C4-2B (cell line): ENCODE measurements around the gene TNPO1.

Source experiments
- H3K27ac ChIP-seq: fragments of 450-650 bp; 2 replicates; pipeline ENCODE4 v1.5.1; 2017
- ZFX ChIP-seq: fragments of 450-650 bp; IDR thresholded peaks from 2 replicates; pipeline ENCODE4 v1.6.1; 2017
- TF ChIP-seq, protein P1 (sequence below): fragments of 450-650 bp; conservative IDR thresholded peaks from 2 replicates; pipeline ENCODE4 v1.5.1; 2017; ENCODE audit warnings: mild to moderate bottlenecking

The TNPO1 gene

DNA sequence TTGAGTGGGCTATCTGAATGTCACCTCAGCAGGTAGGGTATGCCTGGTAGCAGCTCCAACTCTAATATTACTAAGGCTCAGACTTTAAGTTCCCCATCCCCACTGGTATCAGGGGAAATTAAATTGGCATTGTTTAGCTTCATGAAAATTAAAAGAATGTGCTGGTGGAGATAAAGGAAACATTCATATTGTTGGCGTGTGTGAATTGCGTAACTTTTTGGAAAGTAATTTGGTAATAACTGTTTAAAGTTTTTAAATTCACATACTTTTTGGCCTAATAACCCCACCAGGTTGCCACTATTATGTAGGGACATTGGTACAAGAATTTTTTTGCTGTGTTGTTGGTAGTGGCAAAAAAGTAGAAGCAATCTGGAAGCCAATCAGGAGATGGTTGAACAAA lies 29.4 kb downstream of the TNPO1 start:
- no peak overlapping the region for H3K27ac ChIP-seq
- TF ChIP-seq, protein P1, sequence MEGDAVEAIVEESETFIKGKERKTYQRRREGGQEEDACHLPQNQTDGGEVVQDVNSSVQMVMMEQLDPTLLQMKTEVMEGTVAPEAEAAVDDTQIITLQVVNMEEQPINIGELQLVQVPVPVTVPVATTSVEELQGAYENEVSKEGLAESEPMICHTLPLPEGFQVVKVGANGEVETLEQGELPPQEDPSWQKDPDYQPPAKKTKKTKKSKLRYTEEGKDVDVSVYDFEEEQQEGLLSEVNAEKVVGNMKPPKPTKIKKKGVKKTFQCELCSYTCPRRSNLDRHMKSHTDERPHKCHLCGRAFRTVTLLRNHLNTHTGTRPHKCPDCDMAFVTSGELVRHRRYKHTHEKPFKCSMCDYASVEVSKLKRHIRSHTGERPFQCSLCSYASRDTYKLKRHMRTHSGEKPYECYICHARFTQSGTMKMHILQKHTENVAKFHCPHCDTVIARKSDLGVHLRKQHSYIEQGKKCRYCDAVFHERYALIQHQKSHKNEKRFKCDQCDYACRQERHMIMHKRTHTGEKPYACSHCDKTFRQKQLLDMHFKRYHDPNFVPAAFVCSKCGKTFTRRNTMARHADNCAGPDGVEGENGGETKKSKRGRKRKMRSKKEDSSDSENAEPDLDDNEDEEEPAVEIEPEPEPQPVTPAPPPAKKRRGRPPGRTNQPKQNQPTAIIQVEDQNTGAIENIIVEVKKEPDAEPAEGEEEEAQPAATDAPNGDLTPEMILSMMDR = no peak
- no peak for TF ChIP-seq ZFX

DNA sequence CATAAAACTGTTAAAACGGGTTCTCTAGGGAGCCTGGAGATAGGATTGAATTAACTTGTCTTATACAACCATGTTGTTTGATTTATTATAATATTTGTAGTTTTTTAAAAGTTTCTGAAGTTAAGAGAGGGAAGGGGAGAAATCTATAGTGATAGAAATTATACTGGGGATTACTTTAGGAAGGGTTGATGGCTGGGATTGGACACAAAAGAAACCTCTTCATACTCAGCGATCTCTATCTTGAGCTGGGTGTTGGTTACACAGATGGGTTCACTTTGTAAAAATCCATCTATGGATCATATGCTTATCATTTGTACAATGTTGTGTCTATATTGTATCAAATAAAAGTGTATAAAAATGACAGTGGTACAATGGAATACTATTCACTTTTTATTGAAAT lies 30.0 kb downstream of the TNPO1 start:
- H3K27ac ChIP-seq = no peak overlapping the region
- TF ChIP-seq, protein P1 = no peak
- no peak for TF ChIP-seq ZFX

DNA sequence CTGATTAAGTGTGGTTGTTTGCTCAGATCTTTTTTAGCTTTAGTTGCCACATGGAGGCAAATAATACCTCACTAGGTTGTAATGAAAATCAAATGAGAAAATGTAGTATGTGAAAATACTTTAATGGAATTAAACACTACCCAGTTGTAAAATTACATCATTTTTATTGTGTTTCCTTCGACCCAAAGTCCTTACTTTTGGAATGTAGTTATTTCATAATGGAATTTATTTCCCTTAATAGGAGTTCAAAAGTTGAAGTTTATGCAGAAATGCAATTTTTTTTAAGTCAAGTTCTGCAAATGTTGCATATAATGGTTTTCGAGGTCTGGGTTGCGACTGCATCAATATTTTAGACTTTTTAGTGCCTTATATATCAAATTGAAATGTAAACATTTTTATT lies 31.0 kb downstream of the TNPO1 start:
- H3K27ac ChIP-seq = peak overlapping the region; percentile 98; the same call in 1 of the 2 replicates
- TF ChIP-seq, protein P1 = no peak
- TF ChIP-seq ZFX = no peak

DNA sequence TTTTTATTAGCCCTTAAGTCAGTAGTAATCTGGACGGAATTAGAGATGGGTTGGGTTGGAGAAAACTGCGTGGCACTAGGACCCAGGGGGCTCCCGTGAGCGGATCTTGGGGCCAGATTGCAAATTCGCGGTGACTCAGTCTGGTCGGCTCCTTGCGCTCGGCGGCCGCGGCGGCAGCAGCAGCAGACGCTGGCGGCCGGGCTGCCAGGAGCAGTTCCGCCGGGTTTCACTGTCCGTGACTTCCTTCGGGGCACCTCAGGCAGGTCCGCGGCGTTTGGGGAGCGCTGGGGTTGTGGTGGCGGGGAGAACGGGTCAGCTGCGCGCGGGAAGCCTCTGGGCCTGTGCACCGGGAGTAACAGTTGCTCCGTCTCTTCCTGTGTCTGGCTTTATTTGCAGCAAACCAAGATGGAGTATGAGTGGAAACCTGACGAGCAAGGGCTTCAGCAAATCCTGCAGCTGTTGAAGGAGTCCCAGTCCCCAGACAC lies 31.6 kb downstream of the TNPO1 start:
- TF ChIP-seq ZFX = no peak
- TF ChIP-seq, protein P1 = no peak

DNA sequence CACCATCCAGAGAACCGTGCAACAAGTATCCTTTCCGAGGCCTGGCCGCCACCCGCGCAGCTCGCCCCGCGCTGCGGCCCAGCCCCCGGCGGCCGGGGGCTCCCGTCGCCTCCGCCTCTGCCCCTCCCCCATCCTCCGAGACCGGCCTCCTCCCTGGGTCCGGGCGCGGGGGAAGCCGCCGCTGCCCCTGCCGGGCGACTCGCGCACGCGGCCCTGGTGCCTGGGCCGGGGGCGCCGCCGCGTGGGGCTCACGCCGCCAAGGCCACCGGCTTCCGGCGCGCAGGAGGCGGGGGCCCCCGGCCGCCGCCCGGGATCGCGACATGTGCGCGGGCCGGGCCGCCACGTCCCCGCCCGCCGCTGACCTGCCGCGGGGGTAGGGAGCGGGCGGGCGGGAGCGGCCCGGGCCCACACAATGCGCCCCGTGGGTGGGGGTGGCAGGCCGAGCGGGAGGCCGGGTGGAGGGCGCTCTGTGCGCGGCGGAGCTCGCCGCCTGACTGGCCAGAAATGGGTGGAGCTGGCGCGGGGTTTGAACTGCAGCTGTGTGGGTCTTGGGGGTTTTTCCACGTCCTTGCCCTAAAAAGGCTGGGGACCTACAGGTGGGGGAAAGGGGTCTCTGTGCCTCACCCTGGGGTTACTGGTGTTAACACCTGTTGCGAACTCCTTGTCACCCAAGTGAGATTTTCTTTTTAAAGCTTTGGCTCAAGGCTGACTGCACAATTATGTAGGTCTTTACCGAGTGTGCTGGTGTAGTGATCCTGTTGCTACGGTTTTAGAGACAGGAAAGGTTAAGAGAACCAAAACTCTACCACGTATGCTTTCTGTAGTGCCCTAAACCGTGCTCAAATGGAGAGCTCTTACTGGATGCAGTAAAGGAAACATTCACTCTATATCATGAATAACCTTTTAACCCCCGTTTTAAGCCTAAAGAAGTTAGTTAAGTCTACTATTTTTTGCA lies 32.3 kb downstream of the TNPO1 start:
- H3K27ac ChIP-seq = peak overlapping the region; percentile 98
- TF ChIP-seq, protein P1 = peak; percentile 19; the same call in 1 of the 2 replicates
- peak; percentile 93 for TF ChIP-seq ZFX

More for the DNA sequence above, 31.6 kb downstream of the TNPO1 start:
- H3K27ac ChIP-seq = peak overlapping the region; percentile 98

DNA sequence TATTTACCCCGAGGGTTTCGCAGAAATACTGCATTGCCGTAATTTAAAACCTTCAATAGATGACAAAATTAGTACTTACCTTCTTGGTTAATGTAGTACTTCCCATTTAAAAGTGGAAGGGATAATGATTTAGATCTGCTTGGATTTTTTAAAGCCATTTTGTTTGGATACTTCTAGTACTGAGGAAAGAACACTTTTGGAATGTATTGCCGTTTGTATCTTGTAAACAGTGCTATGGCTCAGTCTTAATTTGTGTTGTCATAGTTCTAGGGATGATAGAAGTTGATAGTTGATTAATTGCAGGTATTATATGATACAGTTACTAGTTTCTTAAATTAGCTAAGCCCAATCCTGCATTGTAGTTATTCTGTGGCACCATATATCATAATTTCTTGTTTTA lies 33.1 kb downstream of the TNPO1 start:
- TF ChIP-seq, protein P1 = no peak
- no peak for TF ChIP-seq ZFX
- no peak overlapping the region for H3K27ac ChIP-seq

DNA sequence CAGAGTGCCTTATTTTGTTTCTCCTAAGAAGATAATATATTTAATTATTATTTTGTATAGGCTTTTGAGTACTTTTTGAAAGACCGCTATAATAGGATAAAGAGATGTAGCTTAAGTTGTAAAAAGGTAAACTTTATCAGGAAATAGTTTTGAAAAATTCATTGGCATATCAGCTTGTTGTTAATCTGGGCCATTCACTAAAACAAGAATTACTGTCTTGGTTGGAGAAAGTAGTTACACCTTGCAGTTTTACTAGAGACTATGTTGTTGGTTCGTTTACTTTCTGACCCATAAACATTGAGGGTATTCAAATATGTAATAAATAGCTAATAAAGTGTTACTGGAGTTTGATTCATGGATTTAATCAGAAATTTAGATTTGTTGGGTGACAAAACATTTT lies 33.7 kb downstream of the TNPO1 start:
- H3K27ac ChIP-seq = no peak overlapping the region
- TF ChIP-seq, protein P1 = no peak
- no peak for TF ChIP-seq ZFX
